IMR-90 (cell line): ENCODE results near the gene ZNF3. TPM values are rescaled to one million over a fixed set of nuclear protein-coding genes. Genes with fewer than 3 reads are reported as not detected.

ENCODE experiments used
- ATAC-seq: fragments of 200-7000 bp; cut with Tn5 transposase; 2 replicates; pipeline ENCODE4 v1.9.1; 2020; ENCODE audit warnings: low read depth, mild to moderate bottlenecking, moderate library complexity
- BruUV-seq: library from RNA; stranded (reverse); fragments of 400-500 nt; replicated peaks from 2 replicates; lab custom pipeline; 2021; lab: Mats Ljungman, UMichigan
- CTCF ChIA-PET: fragments of 300-600 bp; formaldehyde crosslinking; extraction: SDS; loops from one replicate; lab custom pipeline; 2021; ENCODE audit warnings: antibody characterized with exemption; lab: Yijun Ruan, JAX
- POLR2A ChIA-PET: fragments of 300-600 bp; sonication (Branson Sonifier 250); formaldehyde crosslinking; loops from one replicate; lab custom pipeline; 2022; ENCODE audit warnings: antibody characterized with exemption; ENCODE audit not compliant: unreplicated experiment; lab: Charles Lee
- DNase-seq: peaks from one replicate; pipeline ENCODE4 v3.0.0; 2013
- H2AFZ ChIP-seq: replicated peaks from 2 replicates; pipeline ENCODE3; 2013; ENCODE audit warnings: low read length, mild to moderate bottlenecking; ENCODE audit not compliant: poor library complexity
- H2AK5ac ChIP-seq: 2 replicates; pipeline ENCODE4 v1.6.1; 2013; ENCODE audit warnings: low read depth, low read length, inconsistent platforms
- H2AK9ac ChIP-seq: replicated peaks from 2 replicates; pipeline ENCODE3; 2013; ENCODE audit warnings: mild to moderate bottlenecking, low read depth, low read length, moderate library complexity; ENCODE audit not compliant: poor library complexity
- H2BK120ac ChIP-seq: 2 replicates; pipeline ENCODE4 v1.6.1; 2013; ENCODE audit warnings: low read depth, low read length, inconsistent platforms
- H2BK15ac ChIP-seq: 3 replicates; pipeline ENCODE4 v1.6.1; 2013; ENCODE audit warnings: low read depth, low read length, inconsistent platforms
- H2BK20ac ChIP-seq: 2 replicates; pipeline ENCODE4 v1.6.1; 2013; ENCODE audit warnings: low read depth, mild to moderate bottlenecking, inconsistent platforms, low read length, moderate library complexity
- H2BK5ac ChIP-seq: 2 replicates; pipeline ENCODE4 v1.6.1; 2013; ENCODE audit warnings: mild to moderate bottlenecking, low read depth, low read length, inconsistent platforms; ENCODE audit not compliant: poor library complexity, severe bottlenecking
- H3K14ac ChIP-seq: replicated peaks from 2 replicates; pipeline ENCODE4 v1.6.1; 2013; ENCODE audit warnings: low read depth, low read length, inconsistent platforms
- H3K18ac ChIP-seq: 2 replicates; pipeline ENCODE4 v1.6.1; 2013; ENCODE audit warnings: low read depth, low read length, control low read depth
- H3K23ac ChIP-seq: 2 replicates; pipeline ENCODE4 v1.6.1; 2013; ENCODE audit warnings: low read depth, low read length, inconsistent platforms
- H3K27ac ChIP-seq: 2 replicates; pipeline ENCODE4 v1.5.1; 2013; ENCODE audit warnings: mild to moderate bottlenecking, control low read depth, low read length; ENCODE audit not compliant: insufficient read depth
- H3K27me3 ChIP-seq: 2 replicates; pipeline ENCODE4 v1.6.1; 2013; ENCODE audit warnings: low read length; ENCODE audit not compliant: control insufficient read depth, insufficient read depth
- H3K36me3 ChIP-seq: 2 replicates; pipeline ENCODE4 v1.6.1; 2013; ENCODE audit warnings: low read length, mixed read lengths; ENCODE audit not compliant: control insufficient read depth, insufficient read depth
- H3K4ac ChIP-seq: 2 replicates; pipeline ENCODE4 v1.6.1; 2013; ENCODE audit warnings: low read depth, low read length, inconsistent platforms
- H3K4me1 ChIP-seq: 2 replicates; pipeline ENCODE4 v1.6.1; 2013; ENCODE audit warnings: low read length, mixed read lengths; ENCODE audit not compliant: control insufficient read depth, insufficient read depth
- H3K4me2 ChIP-seq: 2 replicates; pipeline ENCODE4 v1.6.1; 2013; ENCODE audit warnings: low read depth, mild to moderate bottlenecking, control low read depth, low read length, moderate library complexity
- H3K4me3 ChIP-seq: 2 replicates; pipeline ENCODE4 v1.5.1; 2013; ENCODE audit warnings: low read depth, mild to moderate bottlenecking, control low read depth, low read length, moderate library complexity; ENCODE audit not compliant: insufficient read depth
- H3K56ac ChIP-seq: 2 replicates; pipeline ENCODE4 v1.6.1; 2013; ENCODE audit warnings: low read length, inconsistent platforms; ENCODE audit not compliant: insufficient read depth; ENCODE audit errors: extremely low read depth
- H3K79me1 ChIP-seq, 2 experiments: 2 replicates each; pipeline ENCODE4 v1.6.1; 2013; ENCODE audit warnings: low read length in 2 of 2, inconsistent platforms in 1 of 2, low read depth in 1 of 2
- H3K9ac ChIP-seq: 2 replicates; pipeline ENCODE4 v1.6.1; 2013; ENCODE audit warnings: low read depth, low read length, control low read depth
- H3K9me1 ChIP-seq: 2 replicates; pipeline ENCODE4 v1.6.1; 2013; ENCODE audit warnings: low read length, inconsistent platforms; ENCODE audit not compliant: insufficient read depth
- H3K9me3 ChIP-seq: 2 replicates; pipeline ENCODE4 v1.6.1; 2013; ENCODE audit warnings: low read length; ENCODE audit not compliant: control insufficient read depth, insufficient read depth
- H4K20me1 ChIP-seq: 2 replicates; pipeline ENCODE4 v1.6.1; 2013; ENCODE audit warnings: low read length, inconsistent platforms; ENCODE audit not compliant: insufficient read depth
- H4K5ac ChIP-seq: 2 replicates; pipeline ENCODE4 v1.6.1; 2013; ENCODE audit warnings: mild to moderate bottlenecking, low read depth, low read length, control low read depth
- H4K8ac ChIP-seq, 2 experiments: 2 replicates each; pipeline ENCODE4 v1.6.1; 2013; ENCODE audit warnings: low read depth in 2 of 2, low read length in 2 of 2, control low read depth in 1 of 2, inconsistent platforms in 1 of 2
- H4K91ac ChIP-seq: 2 replicates; pipeline ENCODE4 v1.6.1; 2013; ENCODE audit warnings: low read depth, low read length, inconsistent platforms; ENCODE audit not compliant: insufficient read depth
- CEBPB ChIP-seq: IDR thresholded peaks from 2 replicates; pipeline ENCODE4 v1.6.1; 2012; ENCODE audit warnings: low read depth, low read length, improper control_type of control experiment
- CTCF ChIP-seq: conservative IDR thresholded peaks from 2 replicates; pipeline ENCODE4 v1.5.1; 2012; ENCODE audit warnings: mild to moderate bottlenecking, low read depth, low read length, improper control_type of control experiment
- MXI1 ChIP-seq: IDR thresholded peaks from 2 replicates; pipeline ENCODE4 v1.6.1; 2012; ENCODE audit warnings: low read depth, mild to moderate bottlenecking, low read length, moderate library complexity, borderline replicate concordance
- NFE2L2 ChIP-seq: fragments of 150-350 bp; IDR thresholded peaks from 2 replicates; pipeline ENCODE4 v1.6.1; 2016; ENCODE audit warnings: low read depth, mild to moderate bottlenecking, low read length
- RAD21 ChIP-seq: IDR thresholded peaks from 2 replicates; pipeline ENCODE4 v1.6.1; 2012; ENCODE audit warnings: low read length, improper control_type of control experiment
- SMC3 ChIP-seq: fragments of 150-350 bp; IDR thresholded peaks from 2 replicates; pipeline ENCODE4 v1.6.1; 2016; ENCODE audit warnings: low read depth, mild to moderate bottlenecking, antibody characterized with exemption, low read length, moderate library complexity
- USF2 ChIP-seq: fragments of 150-350 bp; IDR thresholded peaks from 2 replicates; pipeline ENCODE4 v1.6.1; 2017; ENCODE audit warnings: mild to moderate bottlenecking, antibody characterized with exemption, low read length, low read depth
- WGBS, 2 experiments: methylation state at CpG; one replicate each; pipeline versions ENCODE4 v1.1.5 to v1.1.7; 2013; ENCODE audit warnings: missing lambda C conversion rate in 2 of 2; ENCODE audit not compliant: insufficient read length in 1 of 2; ENCODE audit errors: extremely low coverage in 2 of 2; 5-methylcytosine and 5-hydroxymethylcytosine counted together
- dilution Hi-C: fragments of 300-500 bp; cut with HindIII; formaldehyde crosslinking; loops from one replicate; pipeline ENCODE4 v1.14.3; 2018; ENCODE audit warnings: low sequenced_read_pairs; ENCODE audit not compliant: unreplicated experiment
- in situ Hi-C: fragments of 300-500 bp; cut with MboI; formaldehyde crosslinking; loops from 3 replicates; pipeline ENCODE4 v1.14.3; 2019; ENCODE audit warnings: low sequenced_read_pairs, inconsistent platforms, mixed read lengths
- intact Hi-C: fragments of 100-400 bp; cut with micrococcal nuclease; formaldehyde crosslinking; loops from 2 replicates; pipeline ENCODE4 v1.10.0; 2022
- polyA plus RNA-seq, 3 experiments: library from polyadenylated mRNA; depleted of rRNA; stranded (reverse); fragments of >200 nt; gene quantifications; 2 replicates each; pipeline ENCODE4 v1.2.3, GENCODE V29; 2012; ENCODE audit warnings: low replicate concordance in 1 of 3
- total RNA-seq: library from RNA; depleted of rRNA; stranded (reverse); fragments of >200 nt; gene quantifications from 2 replicates; pipeline ENCODE4 v1.2.3, GENCODE V29; 2012

The ZNF3 gene
- total and polyA plus RNA-seq, 2 of the 4 experiments (the other 2 are of a cell fraction), result 24.8 to 30.8 TPM

GRCh38 chr7:100122568-100122967 lies 41.0 kb upstream of the ZNF3 start:
- ChIA-PET CTCF (no interaction called here), POLR2A (no interaction called here)
- no peak overlapping the region for H3K9ac ChIP-seq
- intact Hi-C loops (no loop called here), dilution Hi-C loops (no loop called here), in situ Hi-C loops (no loop called here)
- H3K27ac ChIP-seq, result no peak overlapping the region
- H3K4ac ChIP-seq, result no peak overlapping the region
- H2BK20ac ChIP-seq, result no peak overlapping the region
- no peak overlapping the region for H3K56ac ChIP-seq
- no peak overlapping the region for H4K91ac ChIP-seq
- H3K27me3 ChIP-seq, result no peaks in the 10 kb centered on the region
- H4K8ac ChIP-seq, result no peak overlapping the region
- H3K9me3 ChIP-seq, result no peaks in the 10 kb centered on the region
- ATAC-seq, result no peak
- no peak overlapping the region for H2AFZ ChIP-seq
- no peak overlapping the region for H3K14ac ChIP-seq
- no peak for DNase-seq
- H4K5ac ChIP-seq, result no peak overlapping the region
- no peak overlapping the region for H2AK5ac ChIP-seq
- no peak overlapping the region for H2AK9ac ChIP-seq
- H3K4me3 ChIP-seq, result no peak overlapping the region
- BruUV-seq, result no TSS peak
- no peak overlapping the region for H3K4me2 ChIP-seq
- WGBS, 2 experiments, result 100% methylated on average over 1 of the region's 1 CpG; no CpG with 5 or more reads in 1 of the 2 experiments
- no peak overlapping the region for H3K23ac ChIP-seq
- H2BK15ac ChIP-seq, result no peak overlapping the region
- peaks cover 17% of the 10 kb centered on the region for H3K9me1 ChIP-seq
- H3K79me1 ChIP-seq, result peaks cover 28 to 61% of the 10 kb centered on the region in 2 experiments
- TF ChIP-seq NFE2L2 (no peak), CTCF (no peak), USF2 (no peak), CEBPB (no peak), SMC3 (no peak), RAD21 (no peak), MXI1 (no peak)
- no peak overlapping the region for H2BK120ac ChIP-seq
- H2BK5ac ChIP-seq, result no peak overlapping the region
- no peak overlapping the region for H3K18ac ChIP-seq
- peaks cover 4% of the 10 kb centered on the region; the same call in 1 of the 2 replicates for H3K36me3 ChIP-seq
- peaks cover 6% of the 10 kb centered on the region; the same call in 1 of the 2 replicates for H3K4me1 ChIP-seq
- H4K20me1 ChIP-seq, result no peaks in the 10 kb centered on the region; the same call in 1 of the 2 replicates
